Effector CD4-positive, alpha-beta T cell (primary cell): ENCODE measurements around the gene ATP4A. TPM values are rescaled to one million over a fixed set of nuclear protein-coding genes. Genes with fewer than 3 reads are reported as not detected.
"Not testable (repeated sequence)": the region's sequence is repeated elsewhere in the genome, so short reads cannot be mapped to it uniquely, and the experiment has no call there.

Experiments
- DNase-seq: peaks from one replicate; pipeline ENCODE4 v3.0.0-alpha.2; 2020
- total RNA-seq: gene quantifications from one replicate; lab custom pipeline; 2026; lab: John Stamatoyannopoulos, UW

Gene ATP4A
- total RNA-seq: not detected

- no peak for DNase-seq
Observed at GRCh38 chr19:35563207-35563829, at the start of gene ATP4A. ATP4A (minus strand) TSS chr19:35563658; CDS start chr19:35563629, 29 bp downstream.

DNA sequence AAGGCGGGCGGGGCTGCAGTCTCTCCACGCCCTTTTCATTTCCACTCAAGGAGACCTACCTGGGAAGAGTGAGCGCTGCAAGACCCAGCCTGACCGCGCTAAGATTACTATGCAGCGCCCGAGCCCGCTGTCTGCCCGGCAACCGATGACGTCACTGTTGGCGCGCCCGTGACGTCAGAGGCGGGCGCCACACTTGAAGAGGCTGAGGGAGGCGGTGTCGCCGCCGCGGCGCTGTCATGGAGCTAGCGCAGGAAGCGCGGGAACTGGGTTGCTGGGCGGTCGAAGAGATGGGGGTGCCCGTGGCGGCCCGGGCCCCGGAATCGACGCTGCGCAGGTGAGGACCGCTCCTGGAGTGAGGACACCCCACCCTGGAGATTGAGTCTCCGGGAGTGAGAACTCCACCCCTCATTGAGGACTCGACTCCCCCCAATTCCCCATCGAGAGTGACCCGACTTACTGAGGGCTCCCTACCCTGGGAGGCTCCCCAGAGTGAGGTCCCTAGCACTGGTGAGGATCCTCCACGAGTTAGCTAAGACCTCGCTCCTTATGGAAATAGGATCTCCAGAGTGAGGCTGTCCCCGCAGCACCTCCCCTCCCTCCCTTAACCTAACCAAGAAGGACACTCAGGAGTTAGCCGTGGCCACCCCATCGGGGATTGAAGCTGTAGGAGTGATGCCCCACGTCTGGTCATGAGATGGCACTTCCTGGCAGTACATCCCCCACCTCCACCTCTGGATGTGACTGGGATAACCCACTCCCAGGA, 49.3 kb upstream of the ATP4A start, which contains the start of gene HAUS5:
TSS of gene HAUS5 (plus strand) at position 177 of the 763 bp plus-strand sequence. CDS start at position 237, 60 bp downstream.
- DNase-seq: peak; percentile 93

GRCh38 chr19:35612224-35612558, 48.7 kb upstream of the ATP4A start:
- no peak for DNase-seq

DNA sequence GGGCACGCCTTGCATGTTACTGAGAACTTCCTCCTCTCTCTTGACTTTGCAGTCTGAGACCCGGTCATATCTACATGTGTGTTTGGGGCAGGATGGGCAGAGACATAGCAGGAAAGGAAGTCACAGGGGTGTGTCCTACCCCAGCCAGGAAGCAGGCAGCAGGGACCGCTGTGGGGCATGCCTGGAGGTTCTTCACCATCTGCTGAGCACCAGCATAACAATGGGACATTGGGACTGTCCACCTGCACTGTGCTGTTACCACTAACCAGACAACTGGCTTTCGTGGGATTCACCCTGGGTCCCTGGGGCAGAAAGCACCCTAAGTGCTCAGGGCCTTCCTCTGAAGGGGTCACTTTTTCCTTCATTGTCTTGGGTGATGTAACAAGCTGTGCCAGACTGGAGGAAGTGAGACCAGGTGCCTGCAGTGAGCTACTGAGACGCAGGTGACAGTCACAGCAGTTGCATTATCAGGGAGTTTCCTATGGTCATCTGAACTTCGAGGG, 46.4 kb upstream of the ATP4A start:
- no peak for DNase-seq

GRCh38 chr19:35608251-35608650, 44.8 kb upstream of the ATP4A start:
- DNase-seq: no peak

GRCh38 chr19:35607661-35608060, 44.2 kb upstream of the ATP4A start:
- DNase-seq: no peak

DNA sequence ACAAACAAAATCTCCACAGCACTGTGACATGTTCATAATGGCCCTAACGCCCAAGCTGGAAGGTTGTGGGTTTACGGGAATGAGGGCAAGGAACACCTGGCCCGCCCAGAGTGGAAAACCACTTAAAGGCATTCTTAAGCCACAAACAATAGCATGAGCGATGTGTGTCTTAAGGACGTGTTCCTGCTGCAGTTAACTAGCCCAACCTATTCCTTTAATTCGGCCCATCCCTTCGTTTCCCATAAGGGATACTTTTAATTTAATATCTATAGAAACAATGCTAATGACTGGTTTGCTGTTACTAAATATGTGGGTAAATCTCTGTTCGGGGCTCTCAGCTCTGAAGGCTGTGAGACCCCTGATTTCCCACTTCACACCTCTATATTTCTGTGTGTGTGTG, 43.7 kb upstream of the ATP4A start:
- DNase-seq: not testable (repeated sequence)

GRCh38 chr19:35604436-35604835, 41.0 kb upstream of the ATP4A start:
- DNase-seq: not testable (repeated sequence)

DNA sequence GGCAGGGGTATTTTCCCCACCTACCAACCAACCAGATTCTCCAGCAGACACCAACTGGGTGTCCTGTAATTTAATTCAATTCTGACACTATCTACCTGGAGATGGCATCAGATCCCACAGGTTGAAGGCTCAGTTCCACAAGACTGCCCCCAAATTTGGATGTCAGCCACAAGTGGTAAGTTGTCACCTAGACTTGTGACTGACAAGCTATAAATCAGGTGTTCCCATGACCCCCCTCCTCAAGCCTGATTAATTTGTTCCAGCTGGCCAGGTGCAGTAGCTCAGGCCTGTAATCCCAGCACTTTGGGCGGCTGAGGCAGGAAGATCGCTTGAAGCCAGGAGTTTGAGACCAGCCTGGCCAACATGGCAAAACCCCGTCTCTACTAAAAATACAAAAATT, 38.5 kb upstream of the ATP4A start:
- no peak for DNase-seq

GRCh38 chr19:35596366-35596999, 33.0 kb upstream of the ATP4A start:
- DNase-seq: no peak

GRCh38 chr19:35595928-35596327, 32.5 kb upstream of the ATP4A start:
- no peak for DNase-seq

DNA sequence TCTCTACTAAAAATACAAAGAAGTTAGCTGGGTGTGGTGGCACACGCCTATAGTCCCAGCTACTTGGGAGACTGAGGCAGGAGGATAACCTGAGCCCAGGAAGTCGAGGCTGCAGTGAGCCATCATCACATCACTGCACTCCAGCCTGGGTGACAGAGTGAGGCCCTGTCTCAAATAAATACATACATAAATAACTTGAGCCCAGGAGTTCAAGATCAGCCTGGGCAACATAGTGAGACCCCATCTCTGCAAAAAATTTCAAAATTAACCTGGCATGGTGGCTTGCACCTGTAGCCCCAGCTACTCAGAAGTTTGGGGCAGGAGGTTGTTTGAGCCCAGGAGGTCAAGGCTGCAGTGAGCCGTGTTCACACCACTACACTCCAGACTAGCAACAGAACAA, 31.6 kb upstream of the ATP4A start:
- not testable (repeated sequence) for DNase-seq

DNA sequence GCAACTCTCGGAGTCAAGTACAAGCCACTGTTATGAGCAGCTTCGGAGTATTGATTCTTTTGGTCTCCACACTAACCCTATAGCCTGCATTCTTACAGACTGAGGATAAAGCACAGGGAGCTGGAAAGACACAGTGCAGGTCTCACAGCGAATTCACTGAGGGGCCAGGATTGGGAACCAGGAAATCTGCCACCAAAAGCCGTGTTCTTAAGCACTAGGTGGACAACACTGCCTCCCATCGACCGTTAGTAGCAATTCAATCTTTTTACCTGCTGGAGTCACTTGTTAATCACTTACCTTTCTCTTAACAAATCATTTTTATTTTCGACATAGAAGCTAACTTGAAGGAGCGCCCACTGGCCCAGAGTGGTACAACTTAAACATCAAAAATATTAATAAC, 28.8 kb upstream of the ATP4A start:
- DNase-seq: no peak

DNA sequence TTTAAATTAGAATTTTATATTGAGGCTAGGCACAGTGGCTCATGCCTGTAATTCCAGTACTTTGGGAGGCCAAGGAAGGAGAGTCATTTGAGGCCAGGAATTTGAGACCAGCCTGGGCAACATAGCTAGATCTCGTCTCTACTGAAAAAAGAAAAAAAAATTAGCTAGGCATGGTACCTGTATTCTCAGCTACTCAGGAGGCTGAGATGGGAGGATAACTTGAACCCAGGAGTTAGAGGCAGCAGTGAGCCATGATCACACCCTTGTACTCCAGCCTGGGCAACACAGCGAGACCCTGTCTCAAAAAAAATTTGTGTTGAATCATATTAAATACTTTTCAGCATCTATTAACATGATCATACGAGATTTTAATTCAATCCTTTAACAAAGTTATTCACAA, 27.4 kb upstream of the ATP4A start:
- no peak for DNase-seq

DNA sequence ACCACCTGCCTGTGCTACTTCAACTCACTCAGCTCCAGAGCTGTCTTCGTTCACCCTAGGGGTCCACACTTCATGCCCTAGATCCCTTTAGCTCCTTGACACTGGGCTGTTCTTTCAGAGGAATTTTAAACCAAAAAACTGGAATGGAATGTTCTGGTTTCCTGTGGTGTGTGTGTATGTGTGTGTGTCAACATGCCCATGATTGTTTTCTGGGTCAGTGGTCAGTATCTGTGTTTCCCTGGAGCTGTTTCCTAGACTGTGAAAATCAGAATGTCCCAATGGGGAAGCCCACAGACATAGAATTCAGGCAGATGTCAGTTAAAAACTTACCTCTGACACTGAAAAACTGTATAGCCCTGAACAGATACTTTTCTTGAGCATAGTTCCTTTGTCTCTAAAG, 23.9 kb upstream of the ATP4A start:
- no peak for DNase-seq

- no peak for DNase-seq
Observed at GRCh38 chr19:35585848-35586247, 22.4 kb upstream of the ATP4A start, which contains the start of gene PMIS2. PMIS2 (plus strand) TSS chr19:35586173; CDS start chr19:35586260, 87 bp downstream.

DNA sequence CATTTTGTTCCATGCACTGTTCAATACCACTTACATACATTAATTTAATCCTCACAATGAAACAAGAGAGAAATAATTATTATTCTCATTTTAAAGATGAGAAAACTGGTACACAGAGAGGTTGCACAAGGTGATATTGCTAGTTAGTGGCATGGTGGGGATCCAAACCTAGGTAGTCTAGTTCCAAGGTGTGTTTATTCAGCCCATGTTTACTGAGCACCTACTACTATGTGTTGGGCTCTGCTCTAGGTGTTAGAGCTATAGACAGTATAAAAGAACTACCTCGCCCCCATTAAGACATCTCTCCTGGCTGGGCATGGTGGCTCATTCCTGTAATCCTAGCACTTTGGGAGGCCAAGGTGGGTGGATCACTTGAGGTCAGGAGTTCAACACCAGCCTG, 19.3 kb upstream of the ATP4A start:
- DNase-seq: no peak

GRCh38 chr19:35578707-35579106, 15.2 kb upstream of the ATP4A start:
- DNase-seq: no peak

- no peak for DNase-seq
Observed at GRCh38 chr19:35577918-35578317, 14.5 kb upstream of the ATP4A start.

GRCh38 chr19:35571406-35571965, 8.0 kb upstream of the ATP4A start:
- DNase-seq: no peak

- no peak for DNase-seq
Observed at GRCh38 chr19:35569281-35569781, 5.9 kb upstream of the ATP4A start.

- DNase-seq: no peak
Observed at GRCh38 chr19:35566738-35567137, 3.3 kb upstream of the ATP4A start.
